GM12878 (cell line): ENCODE measurements around the gene ING3.

Experiments
- CEBPB ChIP-seq, 2 experiments: fragments of 150-350 bp in 1 of 2; IDR thresholded peaks; 2 replicates each; pipeline ENCODE4 v1.6.1; 2012 to 2014; ENCODE audit warnings: low read depth in 2 of 2, low read length in 2 of 2, borderline replicate concordance in 1 of 2, inconsistent platforms in 1 of 2
- RCOR1 ChIP-seq: conservative IDR thresholded peaks from 2 replicates; pipeline ENCODE4 v1.6.1; 2012; ENCODE audit warnings: low read depth, low read length, improper control_type of control experiment
- SP1 ChIP-seq: IDR thresholded peaks from one replicate; pipeline ENCODE4 v1.6.1; 2011; ENCODE audit warnings: low read depth, low read length
- TF ChIP-seq, protein P1 (sequence below), 3 experiments: IDR thresholded peaks in 2 of 3; conservative IDR thresholded peaks in 1 of 3; 2 replicates each; pipeline ENCODE4 v1.5.1; 2011; ENCODE audit warnings: low read depth in 3 of 3, low read length in 3 of 3, mild to moderate bottlenecking in 3 of 3, control low read depth in 2 of 3, moderate library complexity in 2 of 3, inconsistent platforms in 1 of 3, mixed read lengths in 1 of 3; ENCODE audit not compliant: control insufficient read depth in 2 of 3, insufficient read depth in 1 of 3; ENCODE audit errors: extremely low read depth in 1 of 3
- TF ChIP-seq, protein P2 (sequence below): IDR thresholded peaks from 2 replicates; pipeline ENCODE4 v1.6.1; 2012; ENCODE audit warnings: mild to moderate bottlenecking, low read depth, low read length
- TF ChIP-seq, protein P3 (sequence below): fragments of 450-650 bp; formaldehyde crosslinking; IDR thresholded peaks from 2 replicates; pipeline ENCODE4 v1.4.0; 2022; ENCODE audit warnings: mild to moderate bottlenecking, moderate library complexity

- TF ChIP-seq, protein P1, sequence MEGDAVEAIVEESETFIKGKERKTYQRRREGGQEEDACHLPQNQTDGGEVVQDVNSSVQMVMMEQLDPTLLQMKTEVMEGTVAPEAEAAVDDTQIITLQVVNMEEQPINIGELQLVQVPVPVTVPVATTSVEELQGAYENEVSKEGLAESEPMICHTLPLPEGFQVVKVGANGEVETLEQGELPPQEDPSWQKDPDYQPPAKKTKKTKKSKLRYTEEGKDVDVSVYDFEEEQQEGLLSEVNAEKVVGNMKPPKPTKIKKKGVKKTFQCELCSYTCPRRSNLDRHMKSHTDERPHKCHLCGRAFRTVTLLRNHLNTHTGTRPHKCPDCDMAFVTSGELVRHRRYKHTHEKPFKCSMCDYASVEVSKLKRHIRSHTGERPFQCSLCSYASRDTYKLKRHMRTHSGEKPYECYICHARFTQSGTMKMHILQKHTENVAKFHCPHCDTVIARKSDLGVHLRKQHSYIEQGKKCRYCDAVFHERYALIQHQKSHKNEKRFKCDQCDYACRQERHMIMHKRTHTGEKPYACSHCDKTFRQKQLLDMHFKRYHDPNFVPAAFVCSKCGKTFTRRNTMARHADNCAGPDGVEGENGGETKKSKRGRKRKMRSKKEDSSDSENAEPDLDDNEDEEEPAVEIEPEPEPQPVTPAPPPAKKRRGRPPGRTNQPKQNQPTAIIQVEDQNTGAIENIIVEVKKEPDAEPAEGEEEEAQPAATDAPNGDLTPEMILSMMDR (IDR thresholded peaks at IDR 0.05 in 2 of 3, conservative IDR thresholded peaks at IDR 0.05 in 1 of 3; ENCODE audit: control insufficient read depth in 2 of 3, extremely low read depth in 1 of 3, insufficient read depth in 1 of 3, low read depth in 3 of 3, low read length in 3 of 3): no peak
- TF ChIP-seq RCOR1 (no peak), CEBPB (IDR thresholded peaks at IDR 0.05; ENCODE audit: borderline replicate concordance in 1 of 2, low read depth in 2 of 2, low read length in 2 of 2) (no peak), SP1 (no peak)
- TF ChIP-seq, protein P2, sequence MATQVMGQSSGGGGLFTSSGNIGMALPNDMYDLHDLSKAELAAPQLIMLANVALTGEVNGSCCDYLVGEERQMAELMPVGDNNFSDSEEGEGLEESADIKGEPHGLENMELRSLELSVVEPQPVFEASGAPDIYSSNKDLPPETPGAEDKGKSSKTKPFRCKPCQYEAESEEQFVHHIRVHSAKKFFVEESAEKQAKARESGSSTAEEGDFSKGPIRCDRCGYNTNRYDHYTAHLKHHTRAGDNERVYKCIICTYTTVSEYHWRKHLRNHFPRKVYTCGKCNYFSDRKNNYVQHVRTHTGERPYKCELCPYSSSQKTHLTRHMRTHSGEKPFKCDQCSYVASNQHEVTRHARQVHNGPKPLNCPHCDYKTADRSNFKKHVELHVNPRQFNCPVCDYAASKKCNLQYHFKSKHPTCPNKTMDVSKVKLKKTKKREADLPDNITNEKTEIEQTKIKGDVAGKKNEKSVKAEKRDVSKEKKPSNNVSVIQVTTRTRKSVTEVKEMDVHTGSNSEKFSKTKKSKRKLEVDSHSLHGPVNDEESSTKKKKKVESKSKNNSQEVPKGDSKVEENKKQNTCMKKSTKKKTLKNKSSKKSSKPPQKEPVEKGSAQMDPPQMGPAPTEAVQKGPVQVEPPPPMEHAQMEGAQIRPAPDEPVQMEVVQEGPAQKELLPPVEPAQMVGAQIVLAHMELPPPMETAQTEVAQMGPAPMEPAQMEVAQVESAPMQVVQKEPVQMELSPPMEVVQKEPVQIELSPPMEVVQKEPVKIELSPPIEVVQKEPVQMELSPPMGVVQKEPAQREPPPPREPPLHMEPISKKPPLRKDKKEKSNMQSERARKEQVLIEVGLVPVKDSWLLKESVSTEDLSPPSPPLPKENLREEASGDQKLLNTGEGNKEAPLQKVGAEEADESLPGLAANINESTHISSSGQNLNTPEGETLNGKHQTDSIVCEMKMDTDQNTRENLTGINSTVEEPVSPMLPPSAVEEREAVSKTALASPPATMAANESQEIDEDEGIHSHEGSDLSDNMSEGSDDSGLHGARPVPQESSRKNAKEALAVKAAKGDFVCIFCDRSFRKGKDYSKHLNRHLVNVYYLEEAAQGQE: no peak
- TF ChIP-seq, protein P3, sequence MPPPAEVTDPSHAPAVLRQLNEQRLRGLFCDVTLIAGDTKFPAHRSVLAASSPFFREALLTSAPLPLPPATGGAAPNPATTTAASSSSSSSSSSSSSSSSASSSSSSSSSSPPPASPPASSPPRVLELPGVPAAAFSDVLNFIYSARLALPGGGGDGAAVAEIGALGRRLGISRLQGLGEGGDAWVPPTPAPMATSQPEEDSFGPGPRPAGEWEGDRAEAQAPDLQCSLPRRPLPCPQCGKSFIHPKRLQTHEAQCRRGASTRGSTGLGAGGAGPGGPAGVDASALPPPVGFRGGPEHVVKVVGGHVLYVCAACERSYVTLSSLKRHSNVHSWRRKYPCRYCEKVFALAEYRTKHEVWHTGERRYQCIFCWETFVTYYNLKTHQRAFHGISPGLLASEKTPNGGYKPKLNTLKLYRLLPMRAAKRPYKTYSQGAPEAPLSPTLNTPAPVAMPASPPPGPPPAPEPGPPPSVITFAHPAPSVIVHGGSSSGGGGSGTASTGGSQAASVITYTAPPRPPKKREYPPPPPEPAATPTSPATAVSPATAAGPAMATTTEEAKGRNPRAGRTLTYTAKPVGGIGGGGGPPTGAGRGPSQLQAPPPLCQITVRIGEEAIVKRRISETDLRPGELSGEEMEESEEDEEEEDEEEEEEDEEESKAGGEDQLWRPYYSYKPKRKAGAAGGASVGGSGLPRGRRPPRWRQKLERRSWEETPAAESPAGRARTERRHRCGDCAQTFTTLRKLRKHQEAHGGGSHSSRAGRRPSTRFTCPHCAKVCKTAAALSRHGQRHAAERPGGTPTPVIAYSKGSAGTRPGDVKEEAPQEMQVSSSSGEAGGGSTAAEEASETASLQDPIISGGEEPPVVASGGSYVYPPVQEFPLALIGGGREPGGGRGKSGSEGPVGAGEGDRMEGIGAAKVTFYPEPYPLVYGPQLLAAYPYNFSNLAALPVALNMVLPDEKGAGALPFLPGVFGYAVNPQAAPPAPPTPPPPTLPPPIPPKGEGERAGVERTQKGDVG (CRISPR knock-in tag): no peak
Observed at GRCh38 chr7:121000081-121000983, 49.8 kb downstream of the ING3 start.
